ENCODE measurements around the gene DGKE.
A peak's percentile ranks its signal among the peaks of the same experiment; 100 is the strongest.

The DGKE gene

GRCh38 chr17:56851008-56851407 is 17.1 kb downstream of the DGKE start:
- no peak for DNase-seq

- DNase-seq: no peak
Observed at GRCh38 chr17:56861899-56862298, 27.9 kb downstream of the DGKE start.

DNA sequence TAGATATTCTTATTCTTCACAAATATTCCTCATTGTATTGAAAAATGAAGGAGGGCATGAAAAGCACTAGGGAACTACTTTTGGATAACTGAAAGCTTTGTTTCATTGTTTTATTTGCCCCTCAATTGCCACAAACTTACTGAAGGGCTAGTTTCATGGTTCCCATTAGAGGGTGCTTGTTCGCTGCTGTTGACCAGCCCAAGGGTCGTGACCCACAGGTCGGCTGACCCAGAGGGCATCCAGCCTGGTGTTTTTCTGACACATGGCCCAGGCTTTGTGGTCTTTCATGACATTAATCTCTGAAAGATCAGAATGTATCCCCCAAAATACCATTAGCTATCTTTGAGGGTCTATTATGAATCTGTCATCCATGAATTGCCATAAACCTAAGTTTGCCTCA is 30.0 kb downstream of the DGKE start:
- DNase-seq: no peak

GRCh38 chr17:56866076-56866475 is 32.1 kb downstream of the DGKE start:
- no peak for DNase-seq

DNA sequence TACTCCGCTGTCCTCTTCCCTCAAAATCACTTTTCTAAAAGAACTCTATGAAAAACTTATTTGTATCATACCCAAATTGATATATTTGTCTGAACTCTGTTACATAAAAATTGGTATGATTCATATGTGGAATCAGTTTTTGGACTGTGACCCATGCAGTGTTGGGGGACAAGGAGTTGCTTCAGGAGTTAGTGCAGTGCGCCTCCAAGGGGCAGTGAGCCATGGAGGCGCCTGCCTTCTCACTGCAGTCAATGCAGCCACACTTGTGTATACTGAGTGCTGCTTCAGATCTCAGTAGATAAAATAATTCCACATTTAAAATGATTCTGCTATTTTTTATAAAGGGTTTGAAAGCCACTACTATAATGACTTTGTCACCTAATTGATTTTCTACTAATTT is 32.5 kb downstream of the DGKE start:
- peak; percentile 20 for DNase-seq

GRCh38 chr17:56867948-56868376 is 34.0 kb downstream of the DGKE start:
- DNase-seq: no peak

GRCh38 chr17:56868716-56869115 is 34.8 kb downstream of the DGKE start:
- no peak for DNase-seq

DNA sequence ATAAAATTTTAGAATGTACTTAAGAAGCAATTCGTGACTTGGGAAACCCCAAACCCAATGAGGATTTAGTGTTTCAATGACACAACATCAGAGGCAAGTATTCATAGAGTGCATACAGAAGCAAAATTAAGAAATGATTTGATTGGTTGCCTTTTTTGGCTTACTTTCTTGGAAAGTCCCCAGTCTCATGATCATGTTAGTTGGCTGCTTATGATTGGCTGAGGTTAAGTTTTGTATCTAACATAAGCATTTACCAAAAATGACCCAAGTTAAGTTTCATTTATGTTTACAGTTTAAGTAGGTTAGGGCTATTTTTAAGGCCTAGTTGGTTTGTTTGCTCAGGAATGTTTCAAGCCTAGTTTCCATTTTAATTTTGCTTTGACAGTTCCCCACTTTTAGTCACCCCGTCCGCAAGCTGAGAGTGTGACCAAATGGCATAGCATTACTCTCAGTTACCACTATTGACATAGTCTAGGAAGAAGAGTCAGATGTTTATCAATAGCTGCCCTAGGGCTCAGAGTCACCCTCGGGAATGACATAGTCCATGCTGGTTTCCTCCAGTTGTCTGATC is 36.2 kb downstream of the DGKE start:
- DNase-seq: no peak

DNA sequence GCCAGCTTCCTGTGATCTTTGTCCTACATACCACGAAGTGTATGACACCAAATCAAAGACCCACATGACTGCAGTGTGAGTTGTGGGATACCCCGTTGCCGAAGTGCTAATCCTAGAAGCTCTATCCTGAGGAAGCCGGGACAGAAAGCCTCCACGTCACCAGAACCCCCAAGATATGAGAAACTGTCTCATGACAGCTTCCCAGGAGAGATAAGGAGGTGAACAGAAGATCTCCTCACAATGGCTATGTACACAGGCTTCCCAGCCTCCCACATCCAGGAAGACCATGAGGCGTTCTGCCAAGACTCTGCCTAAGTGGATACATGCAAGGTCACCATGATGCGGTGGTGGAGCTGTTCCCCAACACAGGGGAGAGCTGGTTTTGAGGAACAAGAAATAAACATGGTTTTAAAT is 42.8 kb downstream of the DGKE start:
- no peak for DNase-seq

DNA sequence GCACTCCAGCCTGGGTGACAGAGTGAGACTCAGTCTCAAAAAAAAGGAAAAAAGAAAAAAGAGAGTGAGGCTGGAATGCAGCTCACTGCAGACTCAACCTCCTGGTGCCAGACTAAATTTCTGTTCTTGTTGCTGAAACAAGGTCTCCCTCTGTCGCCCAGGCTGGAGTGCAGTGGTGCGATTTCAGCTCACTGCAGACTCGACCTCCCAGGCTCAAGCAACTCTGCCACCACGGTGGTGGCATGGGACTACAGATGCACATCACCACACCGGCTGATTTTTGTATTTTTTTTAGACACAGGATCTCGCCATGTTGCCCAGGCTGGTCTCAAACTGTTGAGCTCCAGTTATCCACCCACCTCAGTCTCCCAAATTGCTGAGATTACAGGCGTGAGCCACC is 45.3 kb downstream of the DGKE start:
- DNase-seq: no peak

DNA sequence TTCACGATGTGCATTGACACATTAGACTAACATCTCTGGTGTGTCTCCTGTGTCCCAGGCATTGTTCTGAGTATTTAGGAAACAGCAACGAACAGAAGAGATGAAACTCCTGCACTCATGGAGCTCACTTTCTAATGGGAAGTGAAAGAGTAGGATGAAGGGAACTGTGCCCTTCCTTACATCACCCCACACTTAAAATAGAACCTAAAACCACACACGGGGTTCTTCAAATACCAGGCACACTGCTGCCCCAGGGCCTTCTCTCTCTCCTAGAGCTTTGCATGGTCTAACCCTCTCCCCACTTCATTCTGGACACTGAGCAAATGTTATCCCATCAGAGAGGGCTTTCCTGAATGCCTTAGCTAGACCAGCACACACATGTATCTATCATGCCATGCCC is 46.2 kb downstream of the DGKE start:
- no peak for DNase-seq

DNA sequence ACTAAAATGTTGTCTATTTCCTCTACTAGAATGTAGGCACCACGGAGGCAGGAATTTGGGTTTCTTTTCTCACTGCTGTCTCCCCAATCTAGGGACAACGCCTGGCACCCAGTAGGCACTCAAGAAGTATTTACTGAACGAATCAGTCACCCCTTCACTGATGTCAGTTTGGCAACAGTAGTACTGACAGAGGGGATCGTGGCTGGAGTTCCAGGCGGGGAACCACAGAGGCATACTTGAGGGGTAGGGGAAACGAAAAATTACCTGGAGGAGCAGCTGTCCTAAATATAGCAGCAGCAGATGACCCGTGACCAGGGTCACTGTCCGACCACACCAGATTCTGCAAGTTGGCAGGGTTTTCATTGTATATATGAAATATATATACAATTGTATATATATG is 46.6 kb downstream of the DGKE start:
- no peak for DNase-seq

- no peak for DNase-seq
Observed at GRCh38 chr17:56881685-56882295, 47.8 kb downstream of the DGKE start.

- no peak for DNase-seq
Observed at GRCh38 chr17:56883616-56884015, 49.7 kb downstream of the DGKE start.

- DNase-seq: no peak
Observed at GRCh38 chr17:56884483-56885311, 50.7 kb downstream of the DGKE start.

DNA sequence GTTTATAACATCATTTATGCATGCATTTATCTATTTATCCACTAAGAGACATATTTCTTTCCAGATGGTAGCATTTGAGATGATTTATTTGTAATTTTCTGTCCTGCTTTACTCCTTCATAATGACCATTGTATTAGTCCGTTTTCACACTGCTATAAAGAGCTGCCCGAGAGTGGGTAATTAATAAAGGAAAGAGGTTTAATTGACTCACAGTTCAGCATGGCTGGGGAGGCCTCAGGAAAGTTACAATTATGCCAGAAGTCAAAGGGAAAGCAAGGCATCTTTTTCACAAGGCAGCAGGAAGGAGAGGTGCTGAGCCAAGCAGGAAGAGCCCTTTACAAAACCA is 51.3 kb downstream of the DGKE start:
- no peak for DNase-seq

- no peak for DNase-seq
Observed at GRCh38 chr17:56886288-56886731, 52.4 kb downstream of the DGKE start.

DNA sequence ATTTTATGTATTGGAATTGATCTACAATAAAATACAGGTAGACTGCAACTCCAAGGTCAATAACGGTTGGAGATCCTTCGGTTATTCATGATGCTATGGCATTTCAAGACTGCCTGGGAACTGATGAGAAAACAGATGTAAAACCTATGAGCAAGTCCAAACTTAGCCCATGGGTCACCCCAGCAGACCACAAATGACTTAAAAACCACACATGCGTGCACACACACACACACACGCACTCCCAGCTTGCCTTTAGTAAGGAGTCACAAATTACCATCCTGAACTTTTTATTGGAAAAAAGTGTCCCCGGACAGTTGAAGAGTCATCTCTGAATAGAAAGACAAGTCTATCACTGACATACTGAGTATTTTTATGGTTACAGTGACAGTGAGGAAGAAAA is 53.2 kb downstream of the DGKE start:
- DNase-seq: no peak

GRCh38 chr17:56887552-56888467 is 53.9 kb downstream of the DGKE start:
- DNase-seq: no peak

DNA sequence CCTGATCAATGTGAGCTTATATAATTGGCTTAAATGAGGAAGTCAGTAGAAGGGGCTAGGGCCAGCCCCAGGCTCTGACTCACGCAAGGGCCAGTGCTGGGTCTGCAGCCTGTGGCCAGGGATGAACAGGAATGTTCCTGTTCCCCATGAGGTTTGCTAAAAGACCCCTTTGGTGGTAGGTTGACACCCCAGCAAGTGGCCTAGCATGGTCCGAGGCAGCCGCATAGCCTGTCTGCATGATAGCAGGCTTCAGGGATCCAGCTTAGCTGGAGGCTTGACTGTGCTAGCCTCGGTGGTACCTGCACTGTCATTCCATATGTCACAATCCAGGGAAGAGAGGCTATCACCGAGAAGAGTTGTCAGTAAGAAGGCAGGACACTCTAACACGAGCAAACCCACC is 56.4 kb downstream of the DGKE start:
- DNase-seq: peak; percentile 30

DNA sequence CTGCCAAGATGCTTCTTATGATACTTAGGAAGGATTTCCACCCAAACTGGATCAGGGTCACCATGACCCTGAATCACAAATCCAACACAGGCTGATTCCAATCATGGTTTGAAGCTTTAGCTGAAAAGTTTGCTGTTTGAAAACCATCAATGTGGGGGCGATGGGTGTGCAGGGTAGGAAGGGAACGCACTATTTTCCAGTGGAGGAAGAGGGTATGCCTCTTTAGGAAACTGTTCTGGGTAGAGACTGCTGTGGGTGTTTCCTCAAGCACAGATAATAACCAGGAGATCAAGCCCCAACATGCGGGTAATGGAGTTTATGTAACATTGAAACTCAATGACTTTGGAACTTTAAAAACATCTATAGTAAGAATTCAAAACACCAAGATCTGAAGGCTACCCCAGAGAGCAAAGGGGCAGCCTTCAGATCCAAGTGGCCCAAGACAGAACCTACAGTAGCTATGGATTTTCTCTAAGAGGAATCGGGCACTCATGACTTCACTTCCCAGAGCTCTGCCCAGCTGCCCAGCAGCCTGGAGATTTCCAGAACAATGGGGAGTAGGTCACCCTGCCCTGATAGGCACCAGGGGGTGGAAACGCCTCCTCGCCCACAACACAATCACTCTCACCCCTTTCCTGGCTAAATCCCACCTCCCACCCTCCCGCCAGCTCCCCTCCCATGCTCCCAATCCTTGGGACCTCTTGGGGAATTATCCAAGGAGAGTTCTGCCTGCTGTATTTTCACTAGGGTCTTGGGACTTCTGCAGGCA is 57.1 kb downstream of the DGKE start:
- DNase-seq: no peak

DNA sequence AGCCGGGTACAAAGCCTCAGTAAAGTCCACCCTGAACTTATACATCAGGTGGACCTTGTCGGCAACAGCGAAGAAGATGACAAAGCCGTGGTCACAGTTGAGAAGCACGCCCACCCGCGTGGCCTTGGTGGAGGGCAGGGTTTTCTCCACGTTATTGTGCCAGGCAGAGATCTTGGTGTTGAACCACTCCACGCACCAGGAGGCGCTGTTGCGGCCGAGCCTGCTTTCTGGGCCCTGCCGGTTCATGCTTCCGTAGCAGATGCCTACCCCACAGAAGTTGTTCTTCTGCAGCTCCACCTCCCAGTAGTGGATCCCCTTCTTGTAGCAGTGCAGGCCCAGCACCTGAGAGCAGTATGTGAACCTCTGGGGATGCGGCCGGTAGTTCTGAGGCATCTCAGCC is 57.8 kb downstream of the DGKE start:
- DNase-seq: no peak

DNA sequence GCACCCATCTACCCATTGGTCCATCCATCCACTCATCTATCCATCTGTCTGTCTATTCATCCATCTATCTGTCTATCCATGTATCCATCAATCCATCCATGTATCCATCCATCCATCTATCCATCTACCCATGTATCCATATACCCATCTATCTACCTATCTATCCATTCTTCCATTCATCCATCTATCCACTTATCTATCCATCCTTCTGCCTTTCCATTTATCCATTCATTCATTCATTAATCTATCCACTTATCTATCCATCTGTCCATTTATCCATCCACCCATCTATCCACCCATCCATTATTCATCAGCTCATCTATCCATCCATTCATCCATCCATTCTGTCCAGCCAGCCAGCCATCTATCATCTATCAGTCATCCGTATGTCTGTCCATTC is 58.4 kb downstream of the DGKE start:
- DNase-seq: no peak
